GM12878 (cell line): Measurements from ENCODE around the gene PDGFC. TPM values are rescaled to one million over a fixed set of nuclear protein-coding genes. Genes with fewer than 3 reads are reported as not detected.

Experiments
- ATAC-seq: fragments of 200-7000 bp; cut with Tn5 transposase; 3 replicates; pipeline ENCODE4 v1.9.1; 2020; ENCODE audit warnings: mild to moderate bottlenecking, moderate library complexity
- BruUV-seq: library from RNA; stranded (reverse); fragments of 400-500 nt; replicated peaks from 2 replicates; lab custom pipeline; 2021; lab: Mats Ljungman, UMichigan
- CTCF ChIA-PET: fragments of 300-600 bp; sonication (Branson Sonifier 250); formaldehyde crosslinking; extraction: SDS; loops from one replicate; lab custom pipeline; 2021; ENCODE audit warnings: inconsistent platforms; lab: Yijun Ruan, JAX
- POLR2A ChIA-PET: fragments of 350-600 bp; formaldehyde crosslinking; extraction: SDS; loops from one replicate; lab custom pipeline; 2021; ENCODE audit warnings: inconsistent platforms; lab: Charles Lee
- RAD21 ChIA-PET: fragments of 300-600 bp; sonication (Branson Sonifier 250); formaldehyde crosslinking; loops from one replicate; lab custom pipeline; 2023; ENCODE audit warnings: antibody characterized with exemption; ENCODE audit not compliant: unreplicated experiment; lab: Charles Lee
- SMC1A ChIA-PET: fragments of 300-600 bp; sonication (Branson Sonifier 250); formaldehyde crosslinking; loops from one replicate; lab custom pipeline; 2023; ENCODE audit not compliant: unreplicated experiment, uncharacterized antibody; lab: Charles Lee
- DNase-seq: peaks from one replicate; pipeline ENCODE4 v3.0.0-alpha.2; 2011; ENCODE audit warnings: low read depth, low spot score
- FAIRE-seq: peaks from 3 replicates; lab custom pipeline; 2011; peaks lifted over from hg19 to GRCh38; lab: Jason Lieb, UNC
- H2AFZ ChIP-seq: 2 replicates; pipeline ENCODE4 v1.6.0; 2011; ENCODE audit warnings: low read depth, low read length, control low read depth; ENCODE audit not compliant: control insufficient read depth
- H3K27ac ChIP-seq: 2 replicates; pipeline ENCODE4 v1.5.1; 2011; ENCODE audit warnings: control low read depth; ENCODE audit not compliant: control insufficient read depth, insufficient read depth
- H3K27me3 ChIP-seq, 2 experiments: replicated peaks in 1 of 2; 2 replicates each; pipeline versions ENCODE4 v1.6.0 to v1.6.1; 2011; ENCODE audit warnings: low read length in 1 of 2; ENCODE audit not compliant: control insufficient read depth in 2 of 2, insufficient read depth in 2 of 2
- H3K36me3 ChIP-seq, 2 experiments: 2 replicates each; pipeline ENCODE4 v1.5.1; 2011; ENCODE audit warnings: low read length in 1 of 2; ENCODE audit not compliant: control insufficient read depth in 2 of 2, insufficient read depth in 2 of 2
- H3K4me1 ChIP-seq: 2 replicates; pipeline ENCODE4 v1.6.1; 2011; ENCODE audit warnings: mild to moderate bottlenecking, low read length, moderate library complexity, mixed read lengths; ENCODE audit not compliant: control insufficient read depth, insufficient read depth
- H3K4me2 ChIP-seq: 2 replicates; pipeline ENCODE4 v1.6.0; 2011; ENCODE audit warnings: control low read depth; ENCODE audit not compliant: control insufficient read depth, insufficient read depth
- H3K4me3 ChIP-seq: fragments of 200-600 bp; sonication (generic); 2 replicates; pipeline ENCODE4 v1.5.1; 2016
- H3K79me2 ChIP-seq: 2 replicates; pipeline ENCODE4 v1.6.0; 2011; ENCODE audit warnings: low read length; ENCODE audit not compliant: control insufficient read depth, insufficient read depth
- H3K9ac ChIP-seq: 2 replicates; pipeline ENCODE4 v1.8.0; 2011; ENCODE audit warnings: low read length, control low read depth, mixed read lengths; ENCODE audit not compliant: control insufficient read depth, insufficient read depth
- H3K9me3 ChIP-seq: replicated peaks from 3 replicates; pipeline ENCODE4 v1.5.1; 2011; ENCODE audit warnings: mild to moderate bottlenecking, low read length; ENCODE audit not compliant: control insufficient read depth, insufficient read depth
- H4K20me1 ChIP-seq: 2 replicates; pipeline ENCODE4 v1.6.0; 2011; ENCODE audit not compliant: control insufficient read depth, insufficient read depth
- BHLHE40 ChIP-seq, 2 experiments: fragments of 450-650 bp in 1 of 2; IDR thresholded peaks; 2 replicates each; pipeline ENCODE4 v1.6.1; 2011 to 2017; ENCODE audit warnings: low read depth in 2 of 2, borderline replicate concordance in 1 of 2, improper control_type of control experiment in 1 of 2, low read length in 1 of 2, mild to moderate bottlenecking in 1 of 2
- BRCA1 ChIP-seq: IDR thresholded peaks from 2 replicates; pipeline ENCODE4 v1.6.1; 2011; ENCODE audit warnings: low read depth, low read length, improper control_type of control experiment
- CBX5 ChIP-seq: sonication (generic); IDR thresholded peaks from 2 replicates; pipeline ENCODE4 v1.6.1; 2016; ENCODE audit warnings: low read depth, moderate library complexity, mild to moderate bottlenecking, inconsistent platforms
- CEBPZ ChIP-seq: fragments of 150-350 bp; IDR thresholded peaks from 2 replicates; pipeline ENCODE4 v1.6.1; 2016; ENCODE audit warnings: low read depth, low read length
- CHD1 ChIP-seq: IDR thresholded peaks from 2 replicates; pipeline ENCODE4 v1.6.1; 2012; ENCODE audit warnings: low read depth, low read length, improper control_type of control experiment
- GABPA ChIP-seq: IDR thresholded peaks from 2 replicates; pipeline ENCODE4 v1.6.1; 2014; ENCODE audit warnings: antibody characterized with exemption, low read depth, mild to moderate bottlenecking, inconsistent platforms
- HCFC1 ChIP-seq: fragments of 150-350 bp; IDR thresholded peaks from 2 replicates; pipeline ENCODE4 v1.6.1; 2014; ENCODE audit warnings: low read length
- JUND ChIP-seq: IDR thresholded peaks from 2 replicates; pipeline ENCODE4 v1.6.1; 2012; ENCODE audit warnings: low read depth, mild to moderate bottlenecking, low read length, improper control_type of control experiment, moderate library complexity
- MEF2A ChIP-seq: IDR thresholded peaks from 2 replicates; pipeline ENCODE4 v1.6.1; 2011; ENCODE audit warnings: low read depth, mild to moderate bottlenecking, low read length, moderate library complexity; ENCODE audit not compliant: insufficient read depth
- NBN ChIP-seq: fragments of 450-650 bp; IDR thresholded peaks from 2 replicates; pipeline ENCODE4 v1.6.1; 2016
- TAF1 ChIP-seq: IDR thresholded peaks from 2 replicates; pipeline ENCODE4 v1.6.1; 2011; ENCODE audit warnings: mild to moderate bottlenecking, low read depth, low read length, borderline replicate concordance
- ZNF207 ChIP-seq: fragments of 450-650 bp; IDR thresholded peaks from 2 replicates; pipeline ENCODE4 v1.6.1; 2014; ENCODE audit warnings: antibody characterized with exemption, mild to moderate bottlenecking, borderline replicate concordance
- ZNF217 ChIP-seq: fragments of 450-650 bp; IDR thresholded peaks from 2 replicates; pipeline ENCODE4 v1.6.1; 2017; ENCODE audit warnings: antibody characterized with exemption, mild to moderate bottlenecking
- ZNF687 ChIP-seq: fragments of 450-650 bp; IDR thresholded peaks from 2 replicates; pipeline ENCODE4 v1.6.1; 2017; ENCODE audit warnings: mild to moderate bottlenecking, moderate library complexity
- WGBS: methylation state at CpG from one replicate; pipeline ENCODE4 v1.1.6; 2016; ENCODE audit warnings: low lambda C conversion rate; ENCODE audit not compliant: insufficient replicate concordance, insufficient coverage; ENCODE audit errors: missing lambda C conversion rate; 5-methylcytosine and 5-hydroxymethylcytosine counted together
- in situ Hi-C: fragments of 300-500 bp; cut with MboI; formaldehyde crosslinking; loops from 9 replicates; pipeline ENCODE4 v1.14.3; 2018; ENCODE audit warnings: mixed read lengths
- intact Hi-C: fragments of 100-400 bp; cut with micrococcal nuclease; formaldehyde crosslinking; loops from one replicate; pipeline ENCODE4 v1.14.2; 2022; ENCODE audit not compliant: unreplicated experiment
- polyA plus RNA-seq, 11 experiments: library from polyadenylated mRNA; depleted of rRNA in 4 of 11; unstranded in 6 of 11; stranded (reverse) in 5 of 11; fragments of >200 nt; fragmentation: Nextera tagmentation in 4 of 11; fragmentation: Illumina TruSeq in 1 of 11; extraction: Ambion mirVana in 4 of 11; extraction: Trizol in 1 of 11; gene quantifications; 1 replicate in 1 of 11; 2 replicates in 10 of 11; pipeline versions ENCODE4 v1.2.1 to v1.2.3, GENCODE V29; 2011 to 2016; ENCODE audit warnings: inconsistent platforms in 2 of 11, missing spikeins in 2 of 11, low read depth in 1 of 11
- total RNA-seq, 4 experiments: library from RNA; depleted of rRNA in 3 of 4; stranded (reverse); fragments of >200 nt in 3 of 4; fragmentation: Illumina TruSeq in 1 of 4; extraction: Trizol in 1 of 4; gene quantifications; 2 replicates each; pipeline versions ENCODE4 v1.2.1 to v1.2.3, GENCODE V29; 2013 to 2021

Gene PDGFC
- total and polyA plus RNA-seq, 10 of the 15 experiments (the other 5 are each of a cell fraction or from before 2014, with no cell fraction given), result 0.02 to 0.18 TPM; not detected in 8

- TF ChIP-seq ZNF207 (no peak), ZNF687 (no peak), MEF2A (no peak), BHLHE40 (IDR thresholded peaks at IDR 0.05; ENCODE audit: borderline replicate concordance in 1 of 2, low read depth in 2 of 2, low read length in 1 of 2) (no peak)
These were observed 193.0 kb downstream of the PDGFC start (continued) for GRCh38 chr4:156778606-156779005.

- FAIRE-seq, result no peak
These were observed 193.5 kb downstream of the PDGFC start for GRCh38 chr4:156778093-156778492.

More at GRCh38 chr4:156778093-156778492, 193.5 kb downstream of the PDGFC start:
- no peaks in the 10 kb centered on the region for H3K79me2 ChIP-seq
- H3K36me3 ChIP-seq, result no peaks in the 10 kb centered on the region
- no peak overlapping the region for H3K27ac ChIP-seq
- RAD21 ChIA-PET, result no interaction called here
- in situ Hi-C loops, result no loop called here
- BruUV-seq, result no TSS peak
- H4K20me1 ChIP-seq, result no peaks in the 10 kb centered on the region
- no peaks in the 10 kb centered on the region for H3K27me3 ChIP-seq
- POLR2A ChIA-PET, result no interaction called here
- intact Hi-C loops, result no loop called here
- WGBS, result 0% methylated on average over 1 of the region's 1 CpG
- CTCF ChIA-PET, result no interaction called here
- H3K4me2 ChIP-seq, result no peak overlapping the region
- SMC1A ChIA-PET, result interaction anchor here (0.9 kb wide), 1 partner anchor 11 kb away, joined by 4 read pairs; no protein-coding TSS in a partner anchor
- H2AFZ ChIP-seq, result no peak overlapping the region
- no peak for ATAC-seq
- no peaks in the 10 kb centered on the region for H3K4me1 ChIP-seq
- H3K9ac ChIP-seq, result no peak overlapping the region
- no peak for DNase-seq
- H3K9me3 ChIP-seq, result no peaks in the 10 kb centered on the region
- no peak overlapping the region for H3K4me3 ChIP-seq
- no peak for TF ChIP-seq TAF1
- TF ChIP-seq HCFC1, result no peak
- TF ChIP-seq BRCA1, result no peak
- TF ChIP-seq GABPA, result no peak
- no peak for TF ChIP-seq MEF2A
- no peak for TF ChIP-seq CBX5
- TF ChIP-seq NBN, result no peak
- TF ChIP-seq CHD1, result no peak
- no peak for TF ChIP-seq JUND
- TF ChIP-seq ZNF217, result no peak
- TF ChIP-seq CEBPZ, result no peak
